ENCODE data around the gene AARS1. TPM values are rescaled to one million over a fixed set of nuclear protein-coding genes. Genes with fewer than 3 reads are reported as not detected.

Gene AARS1
- total and polyA plus RNA-seq, 2 of the 8 experiments (the other 6 are each of a cell fraction or from before 2014, with no cell fraction given), result 130 to 235 TPM

GRCh38 chr16:70258946-70259345, 30.4 kb downstream of the AARS1 start:
- Histone ChIP-seq H3K23me2 (ENCODE audit: low read depth, low read length) (no peaks in the 10 kb centered on the region), H2BK5ac (ENCODE audit: low read depth, low read length) (no peak overlapping the region), H4K5ac (ENCODE audit: insufficient read length, low read depth, low read length) (no peak overlapping the region), H4K20me1 (replicated peaks in 1 of 2; ENCODE audit: control insufficient read depth in 1 of 2, insufficient read depth in 2 of 2, low read length in 2 of 2) (peaks cover 9 to 14% of the 10 kb centered on the region in 2 experiments), H3K23ac (ENCODE audit: insufficient read length) (no peak overlapping the region), H3K27ac (ENCODE audit: low read depth, low read length) (no peak overlapping the region), H2BK12ac (ENCODE audit: low read depth, low read length) (no peak overlapping the region), H3K4me2 (ENCODE audit: insufficient read depth in 1 of 2, low read depth in 2 of 2, low read length in 2 of 2) (no peak overlapping the region), H2BK20ac (ENCODE audit: low read length) (no peak overlapping the region), H3K36me3 (ENCODE audit: control insufficient read depth in 2 of 4, insufficient read depth in 4 of 4, low read length in 3 of 4) (peaks cover 40 to 97% (median 82%) of the 10 kb centered on the region in 4 experiments), H2AFZ (ENCODE audit: low read length) (no peak overlapping the region), H4K8ac (ENCODE audit: extremely low read depth, insufficient read depth, low read length) (peak overlapping the region; percentile 63; the same call in 1 of the 2 replicates), H3K18ac (ENCODE audit: extremely low read depth, low read length) (no peak overlapping the region), H2BK15ac (ENCODE audit: low read length) (no peak overlapping the region), H4K91ac (replicated peaks; ENCODE audit: insufficient read length, low read length) (no peak overlapping the region), H3K9ac (replicated peaks in 1 of 4; ENCODE audit: extremely low read depth in 1 of 4, low read depth in 3 of 4, low read length in 3 of 4) (no peak overlapping the region), H3K14ac (ENCODE audit: insufficient read length) (no peak overlapping the region), H3K27me3 (replicated peaks in 1 of 4; ENCODE audit: control insufficient read depth in 3 of 4, extremely low read depth in 1 of 4, insufficient read depth in 3 of 4, low read length in 3 of 4) (no peaks in the 10 kb centered on the region), H3K4me1 (replicated peaks in 1 of 4; ENCODE audit: control insufficient read depth in 3 of 4, insufficient read depth in 4 of 4, low read length in 3 of 4) (no peaks in the 10 kb centered on the region; a peak in 1 of 7 replicates), H3K79me2 (ENCODE audit: control insufficient read depth in 1 of 2, insufficient read depth in 2 of 2, low read length in 2 of 2) (no peaks in the 10 kb centered on the region), H2AK5ac (ENCODE audit: low read depth, low read length) (no peak overlapping the region), H3K56ac (replicated peaks; ENCODE audit: insufficient read length, low read depth, low read length) (no peak overlapping the region), H3K4ac (replicated peaks; ENCODE audit: insufficient read length, low read depth, low read length) (no peak overlapping the region), H3K79me1 (ENCODE audit: low read depth, low read length) (peaks cover 5% of the 10 kb centered on the region), H3K9me3 (ENCODE audit: insufficient read depth in 2 of 2, low read depth in 1 of 2, low read length in 1 of 2) (no peaks in the 10 kb centered on the region), H2BK120ac (replicated peaks; ENCODE audit: low read depth, low read length) (no peak overlapping the region), H3K4me3 (ENCODE audit: extremely low read depth in 1 of 4, insufficient read depth in 2 of 4, low read depth in 3 of 4, low read length in 4 of 4) (no peak overlapping the region)
- ChIA-PET CTCF (ENCODE audit: partially characterized antibody) (interaction anchor here (1.2 to 8.3 kb wide), 5 partner anchors 8 to 96 kb away, joined by 3 to 67 read pairs (median 7); no protein-coding TSS in a partner anchor), POLR2A (ENCODE audit: partially characterized antibody) (interaction anchor here (0.7 to 12.3 kb wide), 3 partner anchors 19 to 317 kb away, joined by 3 to 414 read pairs (median 3); partner anchors contain the start of gene AARS1)
- DNase-seq (ENCODE audit: low read depth in 1 of 2, low spot score in 2 of 2), result no peak
- TF ChIP-seq BACH1 (IDR thresholded peaks at IDR 0.05; ENCODE audit: low read length) (no peak), JUN (IDR thresholded peaks at IDR 0.05; ENCODE audit: low read depth, low read length) (no peak), TCF12 (IDR thresholded peaks at IDR 0.05; ENCODE audit: low read depth, low read length) (no peak), FOSL1 (IDR thresholded peaks at IDR 0.05; ENCODE audit: insufficient read depth, low read depth, low read length) (no peak), ATF2 (IDR thresholded peaks at IDR 0.05; ENCODE audit: low read length) (no peak), GABPA (IDR thresholded peaks at IDR 0.05; ENCODE audit: borderline replicate concordance, insufficient read depth, low read length) (no peak), SUZ12 (IDR thresholded peaks at IDR 0.05; ENCODE audit: low read length) (no peak), CREB1 (IDR thresholded peaks at IDR 0.05) (no peak), ZNF274 (IDR thresholded peaks at IDR 0.05; ENCODE audit: borderline replicate concordance, extremely low read depth, low read length) (no peak), YY1 (IDR thresholded peaks at IDR 0.05; ENCODE audit: low read depth, low read length) (no peak)
- 98% methylated on average over 10 of the region's 10 CpGs; no CpG with 5 or more reads in 1 of the 2 experiments for WGBS, 2 experiments (ENCODE audit: extremely low coverage in 1 of 2, insufficient coverage in 1 of 2, insufficient read length in 1 of 2, insufficient replicate concordance in 2 of 2, low coverage in 1 of 2, low lambda C conversion rate in 2 of 2, missing lambda C conversion rate in 1 of 2)
- FAIRE-seq, result no peak

All from H1 (cell line).